Kidney epithelial cell (primary cell): ENCODE data around the gene RAPGEF1. TPM values are rescaled to one million over a fixed set of nuclear protein-coding genes. Genes with fewer than 3 reads are reported as not detected.

Experiments
- DNase-seq: peaks from one replicate; pipeline ENCODE4 v3.0.0-alpha.2; 2010; ENCODE audit warnings: low read depth
- H3K27me3 ChIP-seq: 2 replicates; pipeline ENCODE4 v1.6.0; 2011; ENCODE audit warnings: low read length; ENCODE audit not compliant: control insufficient read depth, insufficient read depth
- H3K36me3 ChIP-seq: 2 replicates; pipeline ENCODE4 v1.5.1; 2011; ENCODE audit warnings: low read length; ENCODE audit not compliant: control insufficient read depth, insufficient read depth
- H3K4me3 ChIP-seq: 2 replicates; pipeline ENCODE4 v1.5.1; 2011; ENCODE audit warnings: low read depth, mild to moderate bottlenecking, control low read depth, low read length
- total RNA-seq: library from RNA; depleted of rRNA; stranded (reverse); fragments of >200 nt; gene quantifications from 2 replicates; pipeline ENCODE4 v1.2.3, GENCODE V29; 2015
- TF ChIP-seq, protein P1 (sequence below): IDR thresholded peaks from 2 replicates; pipeline ENCODE4 v1.5.1; 2011; ENCODE audit warnings: mild to moderate bottlenecking, moderate library complexity, low read length, control low read depth, inconsistent platforms; ENCODE audit not compliant: insufficient read depth, poor library complexity, severe bottlenecking

The RAPGEF1 gene
- total RNA-seq, 1 donor from 2014 or later: 43.5 TPM

GRCh38 chr9:131577005-131578000 lies 162.6 kb downstream of the RAPGEF1 start:
- no peak for DNase-seq
- Histone ChIP-seq H3K27me3 (no peaks in the 10 kb centered on the region), H3K36me3 (no peaks in the 10 kb centered on the region), H3K4me3 (no peak overlapping the region)
- TF ChIP-seq, protein P1, sequence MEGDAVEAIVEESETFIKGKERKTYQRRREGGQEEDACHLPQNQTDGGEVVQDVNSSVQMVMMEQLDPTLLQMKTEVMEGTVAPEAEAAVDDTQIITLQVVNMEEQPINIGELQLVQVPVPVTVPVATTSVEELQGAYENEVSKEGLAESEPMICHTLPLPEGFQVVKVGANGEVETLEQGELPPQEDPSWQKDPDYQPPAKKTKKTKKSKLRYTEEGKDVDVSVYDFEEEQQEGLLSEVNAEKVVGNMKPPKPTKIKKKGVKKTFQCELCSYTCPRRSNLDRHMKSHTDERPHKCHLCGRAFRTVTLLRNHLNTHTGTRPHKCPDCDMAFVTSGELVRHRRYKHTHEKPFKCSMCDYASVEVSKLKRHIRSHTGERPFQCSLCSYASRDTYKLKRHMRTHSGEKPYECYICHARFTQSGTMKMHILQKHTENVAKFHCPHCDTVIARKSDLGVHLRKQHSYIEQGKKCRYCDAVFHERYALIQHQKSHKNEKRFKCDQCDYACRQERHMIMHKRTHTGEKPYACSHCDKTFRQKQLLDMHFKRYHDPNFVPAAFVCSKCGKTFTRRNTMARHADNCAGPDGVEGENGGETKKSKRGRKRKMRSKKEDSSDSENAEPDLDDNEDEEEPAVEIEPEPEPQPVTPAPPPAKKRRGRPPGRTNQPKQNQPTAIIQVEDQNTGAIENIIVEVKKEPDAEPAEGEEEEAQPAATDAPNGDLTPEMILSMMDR: no peak

GRCh38 chr9:131575946-131576853 lies 163.7 kb downstream of the RAPGEF1 start:
- no peak for DNase-seq
- Histone ChIP-seq H3K4me3 (no peak overlapping the region), H3K36me3 (no peaks in the 10 kb centered on the region), H3K27me3 (no peaks in the 10 kb centered on the region)
- TF ChIP-seq, protein P1: no peak

DNA sequence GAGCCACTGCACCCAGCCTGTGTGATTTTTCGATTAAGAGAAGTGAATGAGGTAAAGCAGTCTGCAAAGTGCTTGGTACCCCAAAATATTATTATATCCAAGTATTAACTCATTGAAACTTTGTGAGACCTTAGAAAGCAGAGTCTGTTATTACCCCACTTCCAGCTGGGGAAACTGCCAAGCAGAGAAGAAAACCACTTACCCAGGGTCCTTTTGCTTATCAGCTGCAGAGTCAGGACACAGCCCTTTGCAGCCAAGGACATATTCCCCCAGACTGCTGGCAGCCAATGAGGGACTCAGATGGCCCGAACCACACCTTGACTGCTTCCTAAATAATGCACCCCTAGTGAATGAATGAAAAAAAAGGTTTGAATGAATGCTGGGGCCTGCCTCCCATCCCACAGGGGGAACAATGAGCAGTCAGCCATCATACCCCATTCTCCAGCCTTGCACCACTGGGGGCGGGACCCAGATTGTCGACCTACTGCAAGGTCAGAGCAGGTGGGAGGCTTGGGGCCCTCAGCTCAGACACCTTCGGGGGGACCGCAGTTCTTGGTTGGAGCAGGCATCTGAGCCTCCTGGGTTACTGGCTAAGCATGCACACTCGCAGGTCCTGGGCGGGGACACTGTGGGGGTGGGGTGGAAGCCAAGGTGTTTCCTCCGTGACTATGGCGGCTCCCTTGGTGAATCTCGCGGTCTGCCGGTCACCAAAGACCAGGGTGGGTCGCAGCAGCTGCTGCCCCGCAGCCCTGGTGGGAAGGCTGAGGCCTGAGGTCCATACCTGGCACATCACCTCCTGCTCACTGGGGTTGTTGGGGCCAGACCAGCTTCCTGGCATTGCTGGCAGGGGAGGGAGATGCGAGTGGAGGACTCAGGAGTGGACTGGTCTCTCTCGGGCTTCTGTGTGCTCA lies 164.9 kb downstream of the RAPGEF1 start:
- Histone ChIP-seq H3K4me3 (no peak overlapping the region), H3K36me3 (no peaks in the 10 kb centered on the region), H3K27me3 (no peaks in the 10 kb centered on the region)
- no peak for DNase-seq
- TF ChIP-seq, protein P1: no peak

DNA sequence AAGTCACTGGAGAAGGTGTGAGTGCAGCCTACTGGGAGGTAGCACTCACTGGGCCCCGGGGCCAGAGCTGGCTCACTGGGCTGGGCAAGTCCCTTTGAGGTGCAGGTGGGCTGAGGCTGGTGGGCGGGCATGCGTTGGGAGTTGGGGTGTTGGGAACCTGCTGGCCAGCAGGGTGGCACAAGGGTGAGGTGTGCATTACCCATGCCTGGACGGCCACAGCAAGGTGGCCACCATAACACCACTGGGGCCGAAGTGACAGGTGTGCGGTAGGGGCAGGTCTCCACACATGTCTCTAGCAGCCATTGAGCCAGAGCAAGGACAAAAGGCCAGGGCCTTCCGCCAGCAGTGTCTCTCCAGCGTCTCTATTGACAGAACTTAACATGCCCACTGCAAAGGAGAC lies 172.0 kb downstream of the RAPGEF1 start:
- no peak overlapping the region for H3K4me3 ChIP-seq
- TF ChIP-seq, protein P1: no peak
- DNase-seq: no peak
- no peaks in the 10 kb centered on the region for H3K27me3 ChIP-seq
- H3K36me3 ChIP-seq: no peaks in the 10 kb centered on the region

GRCh38 chr9:131566158-131566557 lies 173.7 kb downstream of the RAPGEF1 start:
- TF ChIP-seq, protein P1: no peak

More at GRCh38 chr9:131566158-131566557, 173.7 kb downstream of the RAPGEF1 start:
- H3K36me3 ChIP-seq: no peaks in the 10 kb centered on the region
- no peaks in the 10 kb centered on the region for H3K27me3 ChIP-seq
- H3K4me3 ChIP-seq: no peak overlapping the region
- DNase-seq: no peak
